Vagina (tissue), 2 donors: Measurements from ENCODE around the gene LHX4. TPM values are rescaled to one million over a fixed set of nuclear protein-coding genes. Genes with fewer than 3 reads are reported as not detected.

Source experiments
- DNase-seq, 2 donors: peaks; one replicate each; pipeline ENCODE4 v3.0.0-alpha.2; 2017; ENCODE audit errors: extremely low spot score in 2 of 2
- H3K27ac ChIP-seq: fragments of 200-600 bp; sonication (generic); one replicate; pipeline ENCODE4 v1.5.1; 2019
- H3K27me3 ChIP-seq: fragments of 200-600 bp; sonication (generic); one replicate; pipeline ENCODE4 v1.5.1; 2019
- H3K36me3 ChIP-seq, 2 donors: fragments of 200-600 bp; sonication (generic); one replicate each; pipeline ENCODE4 v1.5.1; 2017 to 2019
- H3K4me1 ChIP-seq: fragments of 200-600 bp; sonication (generic); one replicate; pipeline ENCODE4 v1.5.1; 2019
- H3K4me3 ChIP-seq, 2 donors: fragments of 200-600 bp; sonication (generic); 1 replicate in 1 of 2; 2 replicates in 1 of 2; pipeline ENCODE4 v1.5.1; 2016 to 2019
- H3K9me3 ChIP-seq: fragments of 200-600 bp; sonication (generic); one replicate; pipeline ENCODE4 v1.5.1; 2019
- POLR2A ChIP-seq, 2 donors: fragments of 450-650 bp; IDR thresholded peaks; one replicate each; pipeline ENCODE4 v1.6.1; 2017; ENCODE audit warnings: antibody characterized with exemption in 2 of 2, mild to moderate bottlenecking in 2 of 2, moderate library complexity in 2 of 2
- POLR2AphosphoS5 ChIP-seq, 2 donors: sonication (generic); formaldehyde crosslinking; IDR thresholded peaks; one replicate each; pipeline ENCODE4 v1.9.0; 2017; ENCODE audit warnings: antibody characterized with exemption in 2 of 2, mild to moderate bottlenecking in 2 of 2, low read depth in 1 of 2; ENCODE audit not compliant: insufficient read depth in 1 of 2
- intact Hi-C: fragments of 100-400 bp; cut with DNase I; formaldehyde crosslinking; loops from one replicate; pipeline ENCODE4 v1.15.1; 2023
- total RNA-seq: library from RNA; depleted of rRNA; stranded (reverse); fragments of >200 nt; gene quantifications from one replicate; pipeline ENCODE4 v1.2.3, GENCODE V29; 2016
- TF ChIP-seq, protein P1 (sequence below), 3 experiments: fragments of 450-650 bp in 2 of 3; fragments of 200-600 bp in 1 of 3; sonication (generic) in 1 of 3; IDR thresholded peaks; one replicate each; pipeline ENCODE4 v1.5.1; 2017 to 2019; ENCODE audit warnings: antibody characterized with exemption in 3 of 3, mild to moderate bottlenecking in 2 of 3, moderate library complexity in 2 of 3

LHX4 gene
- total RNA-seq, 1 donor from 2014 or later, result 0.98 TPM

DNA sequence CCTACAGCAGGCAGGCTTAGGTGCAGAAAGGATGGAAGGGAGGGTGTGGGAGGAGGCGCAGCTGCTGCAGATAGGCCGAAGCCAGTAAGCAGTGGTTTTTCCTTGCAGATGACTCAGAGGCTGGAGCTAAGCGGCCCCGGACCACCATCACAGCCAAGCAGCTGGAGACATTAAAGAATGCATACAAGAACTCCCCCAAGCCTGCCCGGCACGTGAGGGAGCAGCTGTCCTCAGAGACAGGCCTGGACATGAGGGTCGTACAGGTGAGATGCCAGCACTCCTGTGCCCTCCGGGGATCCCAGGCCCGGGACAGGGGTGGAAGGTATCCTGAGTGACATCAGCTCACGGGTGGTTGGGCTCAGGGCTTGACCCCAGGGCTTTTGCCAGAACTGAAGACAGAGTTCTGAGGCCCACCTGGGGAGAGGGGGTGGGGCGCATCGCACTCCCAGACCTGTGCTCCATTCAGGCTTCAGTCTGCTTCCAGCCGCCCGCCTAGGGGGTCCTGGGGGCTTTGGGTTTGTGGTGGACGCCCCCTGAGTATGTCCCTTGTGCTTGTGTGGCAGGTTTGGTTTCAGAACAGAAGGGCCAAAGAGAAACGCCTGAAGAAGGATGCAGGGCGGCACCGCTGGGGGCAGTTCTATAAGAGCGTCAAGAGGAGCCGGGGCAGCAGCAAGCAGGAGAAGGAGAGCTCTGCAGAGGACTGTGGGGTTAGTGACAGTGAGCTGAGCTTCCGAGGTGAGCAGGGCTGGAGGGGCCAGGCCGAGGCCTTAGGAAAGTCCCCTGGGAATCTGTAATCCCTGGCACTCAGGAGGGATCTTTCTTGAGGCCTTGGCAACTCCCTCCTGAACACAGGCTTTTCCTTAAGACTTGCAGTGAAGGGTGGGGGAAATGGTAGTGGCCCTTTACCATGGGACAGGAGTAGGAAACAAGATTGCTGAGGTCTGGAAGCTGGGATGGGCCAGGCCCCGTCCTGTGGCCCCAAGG is 41.5 kb downstream of the LHX4 start:
- H3K9me3 ChIP-seq, result no peaks in the 10 kb centered on the region
- intact Hi-C loops, result no loop called here
- peak; percentile 82 to 84 for DNase-seq
- H3K36me3 ChIP-seq, result no peaks in the 10 kb centered on the region
- no peaks in the 10 kb centered on the region for H3K27me3 ChIP-seq
- H3K4me3 ChIP-seq, result no peak overlapping the region
- TF ChIP-seq, protein P1, sequence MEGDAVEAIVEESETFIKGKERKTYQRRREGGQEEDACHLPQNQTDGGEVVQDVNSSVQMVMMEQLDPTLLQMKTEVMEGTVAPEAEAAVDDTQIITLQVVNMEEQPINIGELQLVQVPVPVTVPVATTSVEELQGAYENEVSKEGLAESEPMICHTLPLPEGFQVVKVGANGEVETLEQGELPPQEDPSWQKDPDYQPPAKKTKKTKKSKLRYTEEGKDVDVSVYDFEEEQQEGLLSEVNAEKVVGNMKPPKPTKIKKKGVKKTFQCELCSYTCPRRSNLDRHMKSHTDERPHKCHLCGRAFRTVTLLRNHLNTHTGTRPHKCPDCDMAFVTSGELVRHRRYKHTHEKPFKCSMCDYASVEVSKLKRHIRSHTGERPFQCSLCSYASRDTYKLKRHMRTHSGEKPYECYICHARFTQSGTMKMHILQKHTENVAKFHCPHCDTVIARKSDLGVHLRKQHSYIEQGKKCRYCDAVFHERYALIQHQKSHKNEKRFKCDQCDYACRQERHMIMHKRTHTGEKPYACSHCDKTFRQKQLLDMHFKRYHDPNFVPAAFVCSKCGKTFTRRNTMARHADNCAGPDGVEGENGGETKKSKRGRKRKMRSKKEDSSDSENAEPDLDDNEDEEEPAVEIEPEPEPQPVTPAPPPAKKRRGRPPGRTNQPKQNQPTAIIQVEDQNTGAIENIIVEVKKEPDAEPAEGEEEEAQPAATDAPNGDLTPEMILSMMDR (IDR thresholded peaks at IDR 0.05), result no peak
- no peak for TF ChIP-seq POLR2A (IDR thresholded peaks at IDR 0.05)
- no peak for TF ChIP-seq POLR2AphosphoS5 (IDR thresholded peaks at IDR 0.05; ENCODE audit: insufficient read depth in 1 of 2, low read depth in 1 of 2)
- no peak overlapping the region for H3K27ac ChIP-seq
- no peaks in the 10 kb centered on the region for H3K4me1 ChIP-seq

DNA sequence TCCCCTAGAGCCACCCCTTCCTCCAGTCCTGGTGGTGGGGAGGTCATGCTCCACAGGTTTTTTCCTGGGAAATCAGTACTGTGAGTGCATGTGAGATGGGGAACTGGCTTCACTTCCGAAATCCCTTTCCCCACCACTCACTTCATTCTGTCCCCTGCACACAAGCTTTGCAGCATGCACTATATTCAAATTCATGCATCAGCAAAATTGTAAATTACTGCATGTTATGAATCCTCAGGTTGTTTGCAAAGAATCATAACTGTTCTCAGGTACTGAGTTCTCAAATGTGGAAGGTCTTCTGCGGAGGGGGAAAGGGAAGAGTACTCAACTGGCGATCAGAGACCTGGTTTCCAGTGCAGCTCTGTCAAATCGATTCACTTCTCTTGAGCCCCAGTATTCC is 42.3 kb downstream of the LHX4 start:
- no peak overlapping the region for H3K4me3 ChIP-seq
- TF ChIP-seq, protein P1 (IDR thresholded peaks at IDR 0.05), result no peak
- TF ChIP-seq POLR2AphosphoS5 (IDR thresholded peaks at IDR 0.05; ENCODE audit: insufficient read depth in 1 of 2, low read depth in 1 of 2) (no peak), POLR2A (IDR thresholded peaks at IDR 0.05) (no peak)
- DNase-seq, result peak in 1 of 2 donors; percentile 77

DNA sequence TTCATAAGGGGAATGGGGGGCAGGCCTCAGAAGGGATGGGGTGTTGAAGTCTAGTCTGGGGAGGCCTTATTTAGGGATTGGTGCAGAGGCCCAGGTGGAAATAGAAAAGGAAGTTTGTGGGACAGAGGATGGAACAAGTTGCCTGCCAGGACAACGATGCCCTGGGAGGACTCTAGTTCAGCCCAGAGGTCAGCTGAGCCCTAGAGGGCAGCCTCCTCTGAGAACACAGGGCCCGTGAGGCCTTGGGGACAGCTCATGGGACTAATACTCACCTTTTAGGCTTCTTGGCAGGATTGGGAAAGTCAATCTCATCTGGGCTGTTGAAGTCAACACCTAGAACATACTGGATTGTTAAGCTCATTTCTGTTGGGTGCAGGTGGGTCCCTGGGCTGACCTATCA is 43.0 kb downstream of the LHX4 start:
- no peaks in the 10 kb centered on the region for H3K36me3 ChIP-seq
- H3K4me1 ChIP-seq, result no peaks in the 10 kb centered on the region
- intact Hi-C loops, result no loop called here
- no peak overlapping the region for H3K4me3 ChIP-seq
- no peaks in the 10 kb centered on the region for H3K27me3 ChIP-seq
- peak in 1 of 2 donors; percentile 55 for DNase-seq
- H3K9me3 ChIP-seq, result no peaks in the 10 kb centered on the region
- H3K27ac ChIP-seq, result no peak overlapping the region
- TF ChIP-seq POLR2AphosphoS5 (IDR thresholded peaks at IDR 0.05; ENCODE audit: insufficient read depth in 1 of 2, low read depth in 1 of 2), result no peak
- TF ChIP-seq POLR2A (IDR thresholded peaks at IDR 0.05), result no peak
- TF ChIP-seq, protein P1 (IDR thresholded peaks at IDR 0.05), result no peak

More for the DNA sequence above, 42.3 kb downstream of the LHX4 start:
- Histone ChIP-seq H3K36me3 (no peaks in the 10 kb centered on the region), H3K4me1 (no peaks in the 10 kb centered on the region), H3K27ac (no peak overlapping the region), H3K27me3 (no peaks in the 10 kb centered on the region), H3K9me3 (no peaks in the 10 kb centered on the region)
- intact Hi-C loops, result no loop called here

DNA sequence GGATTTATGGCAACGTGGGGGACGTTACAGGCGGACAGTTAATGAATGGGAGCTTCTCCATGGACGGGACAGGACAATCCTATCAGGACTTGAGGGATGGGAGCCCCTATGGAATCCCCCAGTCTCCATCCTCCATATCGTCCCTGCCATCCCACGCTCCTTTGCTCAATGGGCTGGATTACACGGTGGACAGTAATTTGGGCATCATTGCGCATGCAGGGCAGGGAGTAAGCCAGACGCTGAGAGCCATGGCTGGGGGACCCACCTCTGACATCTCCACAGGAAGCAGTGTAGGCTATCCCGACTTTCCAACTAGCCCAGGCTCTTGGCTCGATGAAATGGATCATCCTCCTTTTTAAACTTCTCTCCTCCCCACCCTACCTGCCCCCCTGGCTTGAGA is 44.2 kb downstream of the LHX4 start:
- TF ChIP-seq, protein P1 (IDR thresholded peaks at IDR 0.05), result no peak
- TF ChIP-seq POLR2A (IDR thresholded peaks at IDR 0.05) (no peak), POLR2AphosphoS5 (IDR thresholded peaks at IDR 0.05; ENCODE audit: insufficient read depth in 1 of 2, low read depth in 1 of 2) (no peak)
- Histone ChIP-seq H3K4me3 (no peak overlapping the region), H3K27me3 (no peaks in the 10 kb centered on the region), H3K9me3 (no peaks in the 10 kb centered on the region), H3K36me3 (no peaks in the 10 kb centered on the region), H3K27ac (no peak overlapping the region), H3K4me1 (no peaks in the 10 kb centered on the region)
- intact Hi-C loops, result no loop called here
- DNase-seq, result no peak

DNA sequence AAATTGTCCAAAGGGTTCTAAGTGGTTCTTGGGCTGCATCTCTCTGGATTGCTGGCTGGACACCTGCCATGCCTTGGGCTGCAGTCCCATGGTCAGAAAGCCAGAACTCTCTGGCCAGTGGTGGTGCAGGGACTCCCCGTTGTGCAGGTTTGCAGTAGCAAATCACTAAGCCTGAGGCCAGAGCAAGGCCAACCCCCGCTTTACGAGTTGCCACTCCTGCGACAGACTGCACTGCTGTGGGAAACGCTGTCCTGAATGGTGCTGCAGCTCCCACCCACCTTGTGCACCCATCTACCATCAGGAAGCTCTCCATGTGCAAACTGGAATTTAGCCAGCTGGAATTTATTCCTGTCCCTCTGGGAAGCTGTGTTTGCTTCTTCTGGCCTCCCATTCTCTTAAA is 45.7 kb downstream of the LHX4 start:
- Histone ChIP-seq H3K4me1 (no peaks in the 10 kb centered on the region), H3K36me3 (no peaks in the 10 kb centered on the region), H3K9me3 (no peaks in the 10 kb centered on the region), H3K27ac (no peak overlapping the region), H3K4me3 (no peak overlapping the region), H3K27me3 (no peaks in the 10 kb centered on the region)
- intact Hi-C loops, result no loop called here
- DNase-seq, result no peak
- TF ChIP-seq POLR2A (IDR thresholded peaks at IDR 0.05) (no peak), POLR2AphosphoS5 (IDR thresholded peaks at IDR 0.05; ENCODE audit: insufficient read depth in 1 of 2, low read depth in 1 of 2) (no peak)
- TF ChIP-seq, protein P1 (IDR thresholded peaks at IDR 0.05), result no peak
